H54 (cell line): ENCODE results near the gene COPB2.
A peak's percentile ranks its signal among the peaks of the same experiment; 100 is the strongest.
"Not testable (repeated sequence)": the region's sequence is repeated elsewhere in the genome, so short reads cannot be mapped to it uniquely, and the experiment has no call there.

Source experiments
- DNase-seq: peaks from one replicate; pipeline ENCODE4 v3.0.0; 2011; ENCODE audit warnings: low spot score, mixed read lengths; ENCODE audit not compliant: insufficient read length
- FAIRE-seq: peaks from 3 replicates; lab custom pipeline; 2011; peaks lifted over from hg19 to GRCh38; lab: Jason Lieb, UNC
- POLR2A ChIP-seq: IDR thresholded peaks from 2 replicates; pipeline ENCODE4 v1.6.1; 2011; ENCODE audit warnings: low read depth, mild to moderate bottlenecking, low read length

The COPB2 gene

GRCh38 chr3:139389552-139390368 lies at the start of gene COPB2:
Gene COPB2, minus strand, starts transcription at chr3:139389647. Its CDS starts 97 bp downstream, at chr3:139389550.
- DNase-seq (peak; percentile 88), FAIRE-seq (peak; percentile 99)
- TF ChIP-seq POLR2A, result peak; percentile 64

GRCh38 chr3:139434764-139435307 lies 45.4 kb upstream of the COPB2 start:
- DNase-seq (peak; percentile 27), FAIRE-seq (peak; percentile 90)
- no peak for TF ChIP-seq POLR2A

- no peak for DNase-seq
- no peak for FAIRE-seq
- no peak for TF ChIP-seq POLR2A
These were observed 44.8 kb upstream of the COPB2 start for GRCh38 chr3:139434228-139434627.

- no peak for DNase-seq
- no peak for FAIRE-seq
- TF ChIP-seq POLR2A, result no peak
These were observed 43.6 kb upstream of the COPB2 start for GRCh38 chr3:139433089-139433488.

- DNase-seq, result no peak
- TF ChIP-seq POLR2A, result no peak
- FAIRE-seq, result no peak
These were observed 41.0 kb upstream of the COPB2 start for GRCh38 chr3:139430493-139430892.

GRCh38 chr3:139427283-139428060 lies 38.0 kb upstream of the COPB2 start:
- FAIRE-seq (peak; percentile 88), DNase-seq (peak; percentile 37)
- no peak for TF ChIP-seq POLR2A

GRCh38 chr3:139425745-139426400 lies 36.4 kb upstream of the COPB2 start:
- TF ChIP-seq POLR2A, result no peak
- FAIRE-seq (no peak), DNase-seq (no peak)

- FAIRE-seq, result no peak
- DNase-seq, result no peak
- no peak for TF ChIP-seq POLR2A
These were observed 33.8 kb upstream of the COPB2 start for GRCh38 chr3:139423232-139423631.

- FAIRE-seq (no peak), DNase-seq (no peak)
- no peak for TF ChIP-seq POLR2A
These were observed 32.0 kb upstream of the COPB2 start for GRCh38 chr3:139421460-139421859.

GRCh38 chr3:139421040-139421439 lies 31.6 kb upstream of the COPB2 start:
- DNase-seq (no peak), FAIRE-seq (no peak)
- no peak for TF ChIP-seq POLR2A

- FAIRE-seq (peak; percentile 58), DNase-seq (no peak)
- no peak for TF ChIP-seq POLR2A
These were observed 28.7 kb upstream of the COPB2 start for GRCh38 chr3:139418144-139418543.

GRCh38 chr3:139416275-139416674 lies 26.8 kb upstream of the COPB2 start:
- DNase-seq (no peak), FAIRE-seq (no peak)
- TF ChIP-seq POLR2A, result no peak

- DNase-seq (no peak), FAIRE-seq (no peak)
- no peak for TF ChIP-seq POLR2A
These were observed 25.3 kb upstream of the COPB2 start for GRCh38 chr3:139414608-139415224.

GRCh38 chr3:139412891-139413290 lies 23.4 kb upstream of the COPB2 start:
- not testable (repeated sequence) for FAIRE-seq, DNase-seq

- not testable (repeated sequence) for FAIRE-seq, DNase-seq
These were observed 11.7 kb upstream of the COPB2 start for GRCh38 chr3:139401155-139401554.
